NB4 (cell line): ENCODE data around the gene SNRNP40.
"Not testable (repeated sequence)": the region's sequence is repeated elsewhere in the genome, so short reads cannot be mapped to it uniquely, and the experiment has no call there.

ENCODE experiments used
- DNase-seq: peaks from one replicate; pipeline ENCODE4 v3.0.0; 2010; ENCODE audit warnings: low read depth
- H3K4me3 ChIP-seq: one replicate; pipeline ENCODE4 v1.5.1; 2011; ENCODE audit warnings: mild to moderate bottlenecking, low read depth, low read length, moderate library complexity
- MYC ChIP-seq: IDR thresholded peaks from 2 replicates; pipeline ENCODE4 v1.6.1; 2011; ENCODE audit warnings: low read depth, low read length
- POLR2A ChIP-seq: IDR thresholded peaks from 2 replicates; pipeline ENCODE4 v1.6.1; 2011; ENCODE audit warnings: mild to moderate bottlenecking; ENCODE audit not compliant: insufficient read length; ENCODE audit errors: extremely low read depth
- TF ChIP-seq, protein P1 (sequence below): IDR thresholded peaks from 2 replicates; pipeline ENCODE4 v1.6.1; 2011; ENCODE audit warnings: low read depth, low read length
- TF ChIP-seq, protein P2 (sequence below): IDR thresholded peaks from one replicate; pipeline ENCODE4 v1.5.1; 2012; ENCODE audit warnings: low read depth, low read length

The SNRNP40 gene

DNA sequence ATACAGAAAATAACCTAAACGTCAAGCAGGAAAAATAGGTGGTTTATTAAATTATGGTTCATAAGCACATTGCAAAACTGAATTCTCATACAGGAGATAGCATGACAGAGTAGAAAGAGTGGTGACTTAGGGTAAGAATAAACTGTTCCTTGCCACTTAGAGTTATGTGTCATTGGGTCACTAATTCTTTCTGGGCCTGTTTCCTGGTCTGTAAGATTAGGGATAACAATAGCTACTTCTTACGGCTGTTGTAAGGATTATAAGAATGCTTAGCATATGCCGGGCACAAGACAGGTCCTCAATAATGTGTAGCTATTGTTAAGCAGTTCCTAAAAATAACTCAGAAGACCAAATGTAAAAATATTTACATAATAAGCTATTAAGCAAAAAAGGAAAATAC lies 24.2 kb downstream of the SNRNP40 start:
- no peak overlapping the region for H3K4me3 ChIP-seq
- TF ChIP-seq, protein P1, sequence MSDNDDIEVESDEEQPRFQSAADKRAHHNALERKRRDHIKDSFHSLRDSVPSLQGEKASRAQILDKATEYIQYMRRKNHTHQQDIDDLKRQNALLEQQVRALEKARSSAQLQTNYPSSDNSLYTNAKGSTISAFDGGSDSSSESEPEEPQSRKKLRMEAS, result no peak
- no peak for DNase-seq

DNA sequence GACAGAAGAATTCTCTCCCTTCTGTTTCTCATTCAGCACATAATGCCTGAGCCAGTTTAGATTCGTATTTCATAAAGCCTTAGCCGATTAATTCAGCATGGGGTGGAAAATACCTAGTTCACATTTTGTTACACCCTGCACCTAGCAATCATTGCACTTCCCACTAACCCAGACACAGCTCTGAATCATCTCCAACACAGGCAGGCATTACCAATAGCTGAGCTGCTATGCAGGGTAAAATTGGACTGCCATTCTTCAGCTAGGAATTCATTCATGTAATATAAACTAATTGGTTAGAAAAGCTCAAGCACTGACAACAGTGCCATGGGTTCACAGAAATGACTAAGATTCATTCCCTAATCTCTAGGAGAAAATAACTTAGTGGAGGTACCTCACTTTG lies 30.0 kb downstream of the SNRNP40 start:
- no peak for TF ChIP-seq MYC
- TF ChIP-seq POLR2A, result no peak
- no peak overlapping the region for H3K4me3 ChIP-seq
- no peak for DNase-seq

DNA sequence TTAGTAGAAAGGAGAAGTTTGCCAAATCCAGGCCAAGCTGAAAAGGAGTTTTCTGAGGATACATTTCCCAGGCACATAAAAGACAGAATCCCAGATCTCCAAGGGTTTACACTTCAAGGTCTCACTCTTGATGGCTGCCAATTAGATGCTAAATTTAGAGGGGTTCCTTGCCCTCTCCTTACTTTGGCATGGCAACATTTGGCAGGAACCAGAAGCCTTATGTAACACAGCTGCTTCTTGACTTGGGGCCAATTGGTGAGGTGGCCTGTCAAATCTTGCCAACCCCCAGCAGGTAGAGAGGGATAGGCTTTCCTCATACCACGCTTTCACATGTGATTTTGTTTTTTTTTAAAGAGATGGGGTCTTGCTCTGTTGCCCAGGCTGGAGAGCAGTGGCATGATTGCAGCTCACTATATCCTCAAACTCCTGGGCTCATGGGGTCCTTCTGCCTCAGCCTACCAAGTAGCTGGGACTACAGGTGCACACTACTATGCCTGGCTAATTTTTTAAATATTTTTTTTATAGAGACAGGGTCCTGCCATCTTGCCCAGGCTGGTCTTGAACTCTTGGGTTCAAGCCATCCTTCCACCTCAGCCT lies 31.7 kb downstream of the SNRNP40 start:
- TF ChIP-seq, protein P1, result no peak
- TF ChIP-seq, protein P2, sequence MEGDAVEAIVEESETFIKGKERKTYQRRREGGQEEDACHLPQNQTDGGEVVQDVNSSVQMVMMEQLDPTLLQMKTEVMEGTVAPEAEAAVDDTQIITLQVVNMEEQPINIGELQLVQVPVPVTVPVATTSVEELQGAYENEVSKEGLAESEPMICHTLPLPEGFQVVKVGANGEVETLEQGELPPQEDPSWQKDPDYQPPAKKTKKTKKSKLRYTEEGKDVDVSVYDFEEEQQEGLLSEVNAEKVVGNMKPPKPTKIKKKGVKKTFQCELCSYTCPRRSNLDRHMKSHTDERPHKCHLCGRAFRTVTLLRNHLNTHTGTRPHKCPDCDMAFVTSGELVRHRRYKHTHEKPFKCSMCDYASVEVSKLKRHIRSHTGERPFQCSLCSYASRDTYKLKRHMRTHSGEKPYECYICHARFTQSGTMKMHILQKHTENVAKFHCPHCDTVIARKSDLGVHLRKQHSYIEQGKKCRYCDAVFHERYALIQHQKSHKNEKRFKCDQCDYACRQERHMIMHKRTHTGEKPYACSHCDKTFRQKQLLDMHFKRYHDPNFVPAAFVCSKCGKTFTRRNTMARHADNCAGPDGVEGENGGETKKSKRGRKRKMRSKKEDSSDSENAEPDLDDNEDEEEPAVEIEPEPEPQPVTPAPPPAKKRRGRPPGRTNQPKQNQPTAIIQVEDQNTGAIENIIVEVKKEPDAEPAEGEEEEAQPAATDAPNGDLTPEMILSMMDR, result no peak
- TF ChIP-seq MYC, result no peak
- TF ChIP-seq POLR2A, result no peak
- H3K4me3 ChIP-seq, result no peak overlapping the region
- DNase-seq, result no peak

DNA sequence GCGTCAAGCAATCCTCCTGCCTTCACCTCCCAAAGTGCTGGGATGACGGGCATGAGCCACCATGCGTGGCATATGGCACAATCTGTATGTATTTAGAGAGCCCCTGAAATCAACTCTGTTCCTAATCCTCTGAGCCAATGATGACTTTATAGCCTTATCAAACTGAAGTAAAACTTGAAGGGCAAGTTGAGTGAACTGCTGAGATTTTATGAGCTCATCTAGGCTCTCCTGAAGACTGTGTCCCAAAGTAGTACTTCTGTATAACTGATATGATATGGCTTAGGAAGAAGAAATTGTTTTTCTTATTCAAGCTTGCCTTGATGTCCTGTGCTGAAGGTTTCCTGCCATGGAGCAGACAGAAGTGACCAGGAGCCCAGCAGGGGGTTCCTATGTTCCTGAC lies 33.2 kb downstream of the SNRNP40 start:
- no peak for DNase-seq

DNA sequence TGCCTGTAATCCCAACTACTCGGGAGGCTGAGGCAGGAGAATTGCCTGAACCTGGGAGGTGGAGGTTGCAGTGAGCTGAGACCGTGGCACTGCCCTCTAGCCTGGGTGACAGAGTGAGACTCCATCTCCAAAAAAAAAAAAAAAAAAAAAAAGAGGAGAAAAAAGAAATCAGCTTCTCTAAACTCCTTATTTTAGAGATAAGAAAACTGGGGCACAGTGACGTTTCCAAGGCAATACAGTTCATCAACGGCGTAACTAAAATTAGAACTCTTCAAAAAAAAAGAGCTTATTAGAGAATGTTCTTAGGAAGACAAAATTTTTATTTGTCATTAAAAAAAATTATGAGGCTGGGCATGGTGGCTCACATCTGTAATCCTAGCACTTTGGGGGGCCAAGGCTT lies 34.2 kb downstream of the SNRNP40 start:
- not testable (repeated sequence) for H3K4me3 ChIP-seq

More for the DNA sequence above, 33.2 kb downstream of the SNRNP40 start:
- H3K4me3 ChIP-seq, result no peak overlapping the region
- TF ChIP-seq, protein P2, result no peak
- TF ChIP-seq MYC (no peak), POLR2A (no peak)
- TF ChIP-seq, protein P1, result no peak

DNA sequence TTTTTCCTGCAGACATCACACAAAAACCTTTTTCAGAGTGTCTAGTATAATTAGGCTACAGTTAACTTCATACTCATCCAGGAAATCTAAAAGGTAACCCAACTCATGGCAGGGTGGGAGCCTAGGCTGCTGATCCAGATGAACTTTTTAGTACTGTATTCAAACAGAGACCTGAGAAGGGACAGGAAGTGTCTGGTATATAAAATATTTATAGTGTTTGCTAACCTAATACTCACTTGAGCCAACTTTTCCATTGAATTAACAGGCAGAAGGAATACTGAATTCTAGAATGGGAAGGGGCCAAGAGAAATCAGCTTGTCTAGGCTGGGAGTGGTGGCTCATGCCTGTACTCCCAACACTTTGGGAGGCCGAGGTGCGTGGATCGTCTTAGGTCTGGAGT lies 34.7 kb downstream of the SNRNP40 start:
- no peak overlapping the region for H3K4me3 ChIP-seq
- TF ChIP-seq POLR2A (no peak), MYC (no peak)
- TF ChIP-seq, protein P1, result no peak
- TF ChIP-seq, protein P2, result no peak
- no peak for DNase-seq

More for the DNA sequence above, 34.2 kb downstream of the SNRNP40 start:
- DNase-seq, result not testable (repeated sequence)

DNA sequence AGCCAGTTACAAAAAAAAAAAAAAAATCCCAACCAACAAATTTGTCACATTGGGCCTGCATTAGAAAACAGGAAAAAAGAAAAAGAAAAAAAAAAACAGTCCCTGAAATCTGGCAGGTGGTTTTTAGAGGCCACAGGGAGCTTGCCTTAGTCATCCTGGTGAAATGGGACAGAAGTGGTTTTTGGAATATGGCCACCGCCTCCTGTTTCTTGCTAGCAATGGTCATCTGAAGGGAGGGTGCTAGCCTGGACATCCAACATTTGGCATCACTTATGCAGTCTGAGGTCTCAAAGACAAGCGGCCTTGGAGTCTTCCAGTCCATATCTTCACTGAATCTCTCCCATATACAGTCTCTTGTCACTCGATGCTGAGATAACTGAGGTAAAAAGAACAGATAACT lies 36.8 kb downstream of the SNRNP40 start:
- DNase-seq, result no peak
- no peak for TF ChIP-seq MYC
- TF ChIP-seq, protein P1, result no peak
- TF ChIP-seq, protein P2, result no peak
- no peak for TF ChIP-seq POLR2A
- no peak overlapping the region for H3K4me3 ChIP-seq
